HG03280 (cell line): Measurements from ENCODE around the gene STK24.

Experiments
- ATAC-seq: cut with Tn5 transposase; IDR thresholded peaks from one replicate; pipeline ENCODE4 v1.9.1; 2021; ENCODE audit warnings: mild to moderate bottlenecking, moderate library complexity; ENCODE audit not compliant: unreplicated experiment

STK24 gene

DNA sequence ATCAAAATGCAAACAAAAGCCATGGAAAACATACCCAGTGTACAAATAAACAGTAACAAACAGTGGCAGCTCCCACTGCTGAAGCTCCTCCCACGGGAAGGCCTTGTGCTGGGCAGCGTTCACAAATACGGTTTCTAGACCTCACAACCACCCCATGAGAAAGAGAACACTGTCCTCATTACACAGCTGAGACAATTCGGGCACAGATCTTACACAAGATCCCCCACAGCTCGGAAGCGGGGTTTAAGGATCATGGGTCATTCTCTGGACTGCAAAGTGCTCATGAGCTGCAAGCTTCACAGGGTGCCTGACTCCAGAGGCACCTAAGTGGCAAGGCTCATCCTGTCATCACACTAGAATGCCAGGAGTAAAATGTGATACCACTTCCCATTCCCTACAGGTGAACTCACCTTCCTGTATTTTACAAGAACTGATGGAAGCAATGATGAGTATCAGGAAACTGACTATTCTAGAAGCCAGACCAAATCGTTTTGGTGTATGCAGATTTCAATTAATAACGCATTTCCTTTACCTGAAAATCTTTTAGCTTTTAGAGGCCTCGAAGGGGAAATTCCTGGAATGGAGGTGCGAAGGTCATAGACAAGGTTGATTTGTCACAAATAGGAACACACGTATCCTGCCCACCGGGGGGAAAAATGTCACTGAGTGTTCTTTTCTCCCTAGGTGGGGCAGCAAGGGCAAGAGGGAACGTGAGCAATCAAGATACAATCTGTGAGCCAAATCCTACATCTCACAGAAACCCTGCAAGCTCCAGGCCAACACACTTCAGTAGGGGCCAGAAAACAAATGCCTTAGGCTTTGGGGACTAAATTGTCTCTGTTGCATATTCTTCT is 41.2 kb downstream of the STK24 start:
- ATAC-seq: no peak

DNA sequence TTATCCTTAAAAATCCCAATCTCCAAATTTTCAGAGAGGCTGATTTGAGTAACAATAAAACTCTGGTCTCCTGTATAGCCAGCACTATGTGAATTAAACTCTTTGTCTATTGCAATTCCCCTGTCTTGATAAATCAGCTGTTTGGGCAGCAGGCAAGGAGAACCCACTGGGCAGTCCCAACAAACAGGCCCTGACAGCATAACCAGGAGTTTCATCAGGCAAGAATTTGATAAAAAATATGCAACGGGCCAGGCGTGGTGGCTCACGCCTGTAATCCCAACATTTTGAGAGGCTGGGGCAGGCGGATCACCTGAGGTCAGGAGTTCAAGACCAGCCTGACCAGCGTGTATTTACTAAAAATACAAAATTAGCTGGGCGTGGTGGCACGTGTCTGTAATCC is 42.1 kb downstream of the STK24 start:
- no peak for ATAC-seq

DNA sequence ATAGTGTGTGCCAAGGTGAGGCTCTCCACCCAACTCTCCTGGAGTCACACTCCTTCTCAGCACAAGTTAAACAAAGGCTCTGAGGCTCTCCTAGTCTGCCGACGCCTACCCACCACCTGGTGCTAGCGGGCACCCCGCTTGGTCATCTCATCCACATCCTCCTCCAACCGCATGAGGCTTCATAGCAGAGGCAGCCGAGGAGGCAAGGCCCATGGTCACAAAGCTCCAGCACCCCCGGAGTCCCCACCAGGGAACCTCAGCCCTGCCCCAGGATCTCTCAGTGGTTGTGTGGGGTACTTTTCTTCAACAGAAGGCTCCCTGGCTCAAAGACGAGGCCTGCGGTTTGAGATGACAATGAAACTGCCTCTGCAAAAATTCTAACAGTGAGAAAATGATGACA is 43.0 kb downstream of the STK24 start:
- no peak for ATAC-seq

DNA sequence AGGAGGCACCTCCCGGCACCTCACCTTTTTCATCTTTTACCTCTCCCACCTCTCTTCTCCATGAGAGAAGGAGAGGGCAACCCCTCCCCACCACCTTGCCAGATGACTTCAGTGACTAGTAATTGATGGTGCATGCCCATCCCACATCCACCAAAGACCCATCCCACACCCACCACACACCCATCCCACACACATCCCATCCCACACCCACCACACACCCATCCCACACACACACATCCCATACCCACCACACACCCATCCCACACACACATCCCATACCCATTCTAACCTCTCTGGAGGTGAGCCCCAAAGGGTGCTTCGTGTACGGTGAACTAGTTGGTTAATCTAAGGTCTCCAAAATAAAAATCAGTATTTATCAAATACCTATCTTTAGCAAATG is 44.7 kb downstream of the STK24 start:
- ATAC-seq: no peak

DNA sequence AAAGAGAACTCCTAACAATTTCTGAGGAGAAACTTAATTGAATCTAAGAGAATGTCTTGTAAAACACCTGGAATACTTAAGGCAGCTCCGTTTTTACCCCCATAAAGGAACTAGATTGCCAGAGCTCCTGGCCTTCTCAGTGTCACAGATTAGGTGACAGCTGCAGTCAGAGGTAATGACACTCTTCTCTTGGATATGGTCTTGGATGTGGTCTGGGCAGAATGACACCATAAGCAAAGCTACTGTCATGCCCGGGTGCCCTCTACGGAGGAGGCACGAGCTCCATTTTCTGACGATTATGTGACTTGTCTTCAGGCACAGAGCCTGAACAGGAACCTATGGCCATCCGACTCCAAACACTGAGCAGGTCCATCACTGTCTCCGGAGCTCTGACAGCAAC is 46.7 kb downstream of the STK24 start:
- ATAC-seq: no peak

DNA sequence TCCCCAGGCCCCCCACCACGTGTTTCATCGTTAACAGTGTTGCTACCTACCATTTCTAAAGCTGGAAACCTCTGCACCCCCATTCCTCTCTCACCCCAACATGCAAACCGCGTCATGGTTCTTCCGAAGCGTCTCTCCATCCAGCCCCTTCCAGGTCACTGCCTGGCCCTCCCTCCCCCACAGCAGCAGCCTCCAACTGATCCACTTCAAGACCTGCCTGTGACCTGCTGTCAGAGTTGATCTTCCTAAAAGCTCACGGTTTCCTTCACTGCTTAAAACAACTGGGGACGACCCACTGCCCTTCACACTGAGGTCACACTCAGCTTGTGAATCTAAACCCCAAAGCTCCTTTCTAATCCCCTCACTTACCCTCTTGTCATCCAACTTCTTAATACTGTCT is 47.7 kb downstream of the STK24 start:
- no peak for ATAC-seq

DNA sequence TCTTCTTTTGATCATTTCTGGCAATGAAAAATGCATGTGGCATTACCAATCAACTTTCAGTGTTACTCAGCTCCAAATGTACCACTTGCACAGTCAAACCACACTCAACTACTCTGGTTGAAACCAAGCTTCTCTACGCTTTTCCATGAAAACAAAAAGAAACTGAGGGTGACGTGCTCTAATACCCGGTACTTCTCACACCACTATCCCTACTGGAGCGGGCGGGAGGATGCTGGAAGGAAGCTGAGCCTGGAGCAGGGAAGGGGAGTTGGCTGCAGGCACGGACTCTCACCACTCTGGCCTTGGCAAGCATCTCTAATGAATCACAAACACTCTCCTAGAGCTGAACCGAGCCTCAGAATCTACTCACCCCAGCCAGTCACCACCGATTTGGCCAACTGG is 48.2 kb downstream of the STK24 start:
- no peak for ATAC-seq

DNA sequence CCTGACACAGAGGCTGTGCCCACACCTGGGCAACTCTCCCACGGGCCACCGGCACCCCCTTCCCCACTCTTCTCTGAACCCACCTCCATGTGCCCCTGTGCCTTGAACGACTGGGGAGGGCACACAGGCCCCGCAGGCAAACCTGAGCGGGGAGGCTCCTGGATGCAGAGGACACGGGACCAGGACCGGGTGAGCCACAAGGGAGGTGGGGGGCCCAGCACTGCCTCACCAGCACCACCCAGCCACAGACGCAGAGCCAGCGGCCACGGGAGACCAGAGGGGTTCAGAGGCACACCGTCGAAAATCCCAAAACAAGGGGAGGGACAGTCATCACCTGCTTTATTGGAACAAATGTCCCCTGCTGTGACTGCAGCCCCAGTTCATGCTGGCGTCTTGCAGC is 49.4 kb downstream of the STK24 start:
- ATAC-seq: no peak

DNA sequence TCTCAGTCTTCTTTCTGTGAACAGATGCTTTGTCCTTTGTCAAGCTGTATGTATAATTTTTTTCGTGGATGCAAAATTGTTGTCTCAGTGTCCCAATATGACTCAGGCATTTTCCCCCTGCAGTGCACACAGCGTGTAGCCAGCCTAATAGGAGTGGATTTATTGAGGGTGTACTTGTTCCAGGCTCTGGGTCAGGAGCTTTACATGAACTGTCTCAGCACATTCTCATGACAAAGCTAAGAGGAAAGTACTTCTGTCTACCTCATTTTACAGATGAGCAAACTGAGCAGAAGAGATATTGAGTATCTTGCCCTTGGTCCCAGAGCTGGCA is 50.8 kb downstream of the STK24 start:
- ATAC-seq: no peak

DNA sequence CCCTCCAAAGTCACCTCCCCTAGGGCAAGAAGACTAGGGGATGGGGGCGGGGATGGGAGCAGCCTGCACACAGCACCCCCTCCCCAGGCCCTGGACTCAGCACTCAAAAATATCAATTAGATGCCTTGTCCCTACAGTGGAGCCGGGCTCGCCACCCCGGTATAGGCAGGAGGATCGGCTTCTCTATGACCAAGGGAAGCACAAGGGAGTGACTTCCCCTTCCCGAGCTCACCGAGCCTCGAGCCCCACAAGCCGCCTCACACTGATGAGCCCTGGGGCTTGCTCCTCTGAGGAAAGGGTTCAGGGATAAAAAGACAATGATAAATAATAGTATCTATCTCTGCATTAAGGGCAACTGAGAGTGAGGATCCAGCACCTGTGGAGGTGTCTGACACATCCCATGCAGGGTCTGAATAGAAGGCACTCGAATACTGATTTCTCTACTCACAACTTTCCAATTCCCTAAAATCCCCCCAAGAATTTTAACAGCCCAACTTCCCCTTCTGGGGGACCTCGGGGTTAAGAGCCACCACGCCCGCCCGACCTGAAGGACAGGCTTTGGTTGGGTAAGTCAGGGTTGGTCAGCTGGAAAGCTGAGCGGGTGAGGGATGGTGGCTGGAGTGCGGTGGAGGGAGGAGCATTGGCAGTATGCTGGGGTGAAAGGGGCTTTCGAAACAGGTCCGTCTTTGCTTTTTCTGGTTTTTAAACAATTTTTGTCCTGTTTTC is 51.3 kb downstream of the STK24 start:
- no peak for ATAC-seq

DNA sequence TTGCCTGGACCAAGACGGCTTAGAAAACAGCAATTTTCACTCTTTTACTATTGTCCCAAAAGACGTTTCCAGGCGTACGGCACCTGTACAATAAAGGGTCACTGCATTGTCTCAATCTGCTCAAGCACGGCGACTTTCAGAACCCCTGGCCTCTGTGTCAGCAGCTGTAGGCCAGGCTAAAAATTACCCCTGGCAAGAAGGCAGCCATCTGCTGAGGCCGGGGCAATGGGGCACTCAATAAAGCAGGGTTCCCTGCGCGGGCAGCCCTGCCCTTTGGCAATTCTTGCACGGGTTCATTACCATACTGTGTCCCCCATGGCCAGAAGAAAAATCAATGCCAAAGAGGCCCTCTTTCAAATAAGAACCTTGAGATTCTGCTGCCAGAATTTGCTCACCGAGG is 52.1 kb downstream of the STK24 start:
- no peak for ATAC-seq

DNA sequence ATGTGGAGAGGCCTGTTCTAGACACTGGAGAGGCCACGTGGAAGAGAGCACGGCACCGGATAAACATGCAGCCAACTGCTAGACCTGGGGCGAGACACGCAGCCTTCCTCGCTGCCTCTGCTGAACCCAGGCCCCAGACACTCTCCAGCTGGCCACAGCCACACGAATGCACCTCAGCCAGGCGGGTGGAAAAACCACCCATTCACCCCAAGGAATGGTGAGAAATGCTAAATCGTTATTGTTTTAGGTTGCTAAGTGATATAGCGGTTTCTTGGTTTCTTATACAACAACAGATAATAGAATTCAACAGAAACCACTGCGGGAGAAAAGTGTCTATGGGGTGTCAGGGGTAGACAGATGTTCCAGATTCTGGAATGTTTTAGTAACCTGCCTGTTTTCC is 52.5 kb downstream of the STK24 start:
- ATAC-seq: no peak

DNA sequence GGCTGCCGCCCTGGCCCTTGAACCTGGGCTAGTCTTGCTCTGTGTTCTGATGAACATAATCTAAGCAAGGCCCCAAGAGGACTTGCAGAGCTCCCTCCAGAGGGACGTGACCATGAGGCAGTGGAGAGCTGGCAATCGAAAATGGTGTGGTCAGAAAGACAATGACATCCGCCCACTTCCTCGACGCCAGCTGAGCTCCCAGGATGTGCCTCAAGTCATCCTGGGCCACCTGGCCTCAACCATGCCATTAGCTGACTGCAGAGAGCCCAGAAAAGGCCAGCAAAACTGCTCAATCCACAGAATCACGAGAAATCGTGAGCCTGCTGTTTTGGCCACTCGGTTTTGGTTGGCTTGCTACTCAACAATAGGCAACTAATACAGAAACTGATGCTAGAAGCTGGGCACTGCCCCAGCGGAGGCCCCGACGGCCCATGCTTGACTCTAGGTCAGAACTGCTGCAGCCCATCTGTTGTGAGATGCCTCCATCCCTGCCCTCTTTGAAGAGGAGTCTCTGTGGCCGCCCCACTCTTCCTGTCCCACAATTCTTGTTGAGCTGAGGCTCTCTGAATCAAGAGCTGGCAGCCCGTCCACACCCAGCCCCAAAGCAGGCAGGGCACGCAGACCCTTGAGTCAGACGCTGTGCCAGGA is 53.3 kb downstream of the STK24 start:
- peak; percentile 45 for ATAC-seq

DNA sequence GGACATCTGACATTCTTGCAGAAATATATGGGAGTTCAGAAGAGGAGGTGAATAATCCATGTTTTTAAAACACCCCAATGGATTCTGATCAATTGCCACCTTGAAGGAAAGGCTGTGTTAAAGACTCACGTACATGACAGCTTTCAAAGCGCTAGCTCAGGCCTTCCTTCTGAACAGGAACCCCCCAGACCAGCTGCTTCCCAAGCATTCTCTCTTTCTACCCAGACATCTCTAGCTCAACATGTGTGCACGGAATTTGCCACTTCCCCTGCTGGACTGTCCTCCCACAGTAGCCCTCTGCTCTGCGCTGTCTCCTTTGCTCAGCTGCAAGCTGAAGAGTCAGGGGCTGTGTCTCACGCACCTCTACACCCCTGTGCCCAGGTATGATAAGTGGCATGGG is 54.5 kb downstream of the STK24 start:
- ATAC-seq: no peak

DNA sequence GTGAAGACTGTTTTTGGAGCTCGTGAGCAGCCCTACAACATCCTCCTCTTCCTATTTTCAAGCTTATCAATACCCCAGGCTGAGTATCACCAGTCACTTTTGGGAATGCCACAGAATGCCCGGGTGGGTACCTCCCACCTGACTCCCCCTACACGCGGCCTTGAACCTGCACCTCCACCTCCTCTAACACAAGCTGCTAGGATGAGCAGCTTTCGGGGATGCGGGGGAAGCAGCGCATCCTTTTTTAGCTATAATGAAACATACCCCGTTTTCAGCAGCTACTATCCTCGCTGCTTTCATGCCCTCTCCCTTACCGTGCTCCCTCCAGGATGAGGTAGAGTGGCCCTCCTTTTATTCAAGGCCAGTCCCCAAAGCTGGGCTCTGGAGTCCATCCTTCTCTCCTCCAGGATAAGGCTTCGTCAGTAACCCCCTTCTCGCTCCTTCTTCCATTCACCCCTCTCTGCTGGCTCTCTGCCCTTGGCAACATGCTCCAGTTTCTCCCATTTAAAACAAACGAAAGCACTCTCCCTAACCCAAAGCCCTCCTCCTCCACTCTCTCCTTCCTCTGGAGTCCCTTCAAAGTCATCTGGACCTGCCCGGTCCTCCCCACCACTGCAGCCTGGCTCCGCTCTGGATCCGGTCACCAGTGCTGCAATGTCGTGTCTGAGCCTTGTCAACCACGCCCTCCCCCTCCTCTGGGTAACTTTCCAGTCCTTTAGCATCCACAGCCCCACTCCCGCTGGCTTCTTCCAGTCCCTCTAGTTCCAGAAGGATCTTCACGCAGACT is 55.3 kb downstream of the STK24 start:
- ATAC-seq: no peak

DNA sequence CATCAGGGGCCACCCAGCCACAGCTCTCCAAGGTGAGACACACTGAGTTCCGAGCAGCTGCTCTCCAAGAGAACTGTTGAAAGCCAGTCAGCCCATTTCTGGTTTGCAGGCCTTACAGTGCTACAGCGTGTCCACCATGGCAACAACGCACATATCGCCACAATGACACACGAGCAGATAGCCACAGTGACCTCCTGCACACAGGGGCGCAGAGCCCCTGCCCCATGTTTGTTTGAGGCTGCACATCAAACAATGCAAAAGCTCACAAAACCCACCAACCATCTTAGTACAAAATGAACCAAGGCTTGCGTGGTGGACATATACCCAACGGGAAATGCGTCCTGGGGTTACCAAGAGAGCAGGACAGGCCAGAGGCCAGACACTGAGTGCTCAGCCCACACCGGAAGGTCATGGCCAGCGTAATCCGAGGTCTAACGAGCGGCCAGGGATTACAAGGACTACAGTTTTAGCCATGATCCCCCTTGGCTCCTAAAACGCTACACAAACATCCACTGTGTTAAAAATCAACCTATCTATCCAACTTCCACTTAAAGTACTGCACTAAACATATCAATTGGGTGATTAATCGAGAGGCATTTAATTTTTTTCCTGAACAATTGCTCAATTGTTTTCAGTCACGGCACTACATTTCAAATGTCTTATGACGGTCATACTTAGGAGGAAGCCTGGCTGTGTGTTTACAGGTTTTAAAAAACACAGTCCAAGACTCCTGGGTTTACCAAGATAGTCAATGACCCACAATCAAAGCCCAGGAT is 56.0 kb downstream of the STK24 start:
- no peak for ATAC-seq

DNA sequence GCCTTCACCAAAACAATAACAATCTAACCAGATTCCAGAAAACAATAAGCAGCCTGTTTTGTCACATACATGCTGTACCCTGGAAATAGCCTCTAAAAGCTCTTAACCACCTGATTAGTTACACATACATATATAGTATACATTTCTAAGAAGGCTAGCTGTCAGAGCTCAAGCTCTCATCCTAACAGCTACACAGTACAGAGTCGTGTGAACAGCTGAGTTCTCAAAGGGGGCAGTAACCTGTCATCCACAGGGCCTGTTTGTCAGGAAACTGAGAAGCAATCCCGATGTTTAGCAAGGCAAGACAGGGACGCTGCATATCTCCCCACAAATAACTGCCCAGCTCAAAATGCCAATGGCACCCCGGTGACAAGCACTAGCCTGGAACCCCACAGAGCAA is 56.9 kb downstream of the STK24 start:
- ATAC-seq: no peak

DNA sequence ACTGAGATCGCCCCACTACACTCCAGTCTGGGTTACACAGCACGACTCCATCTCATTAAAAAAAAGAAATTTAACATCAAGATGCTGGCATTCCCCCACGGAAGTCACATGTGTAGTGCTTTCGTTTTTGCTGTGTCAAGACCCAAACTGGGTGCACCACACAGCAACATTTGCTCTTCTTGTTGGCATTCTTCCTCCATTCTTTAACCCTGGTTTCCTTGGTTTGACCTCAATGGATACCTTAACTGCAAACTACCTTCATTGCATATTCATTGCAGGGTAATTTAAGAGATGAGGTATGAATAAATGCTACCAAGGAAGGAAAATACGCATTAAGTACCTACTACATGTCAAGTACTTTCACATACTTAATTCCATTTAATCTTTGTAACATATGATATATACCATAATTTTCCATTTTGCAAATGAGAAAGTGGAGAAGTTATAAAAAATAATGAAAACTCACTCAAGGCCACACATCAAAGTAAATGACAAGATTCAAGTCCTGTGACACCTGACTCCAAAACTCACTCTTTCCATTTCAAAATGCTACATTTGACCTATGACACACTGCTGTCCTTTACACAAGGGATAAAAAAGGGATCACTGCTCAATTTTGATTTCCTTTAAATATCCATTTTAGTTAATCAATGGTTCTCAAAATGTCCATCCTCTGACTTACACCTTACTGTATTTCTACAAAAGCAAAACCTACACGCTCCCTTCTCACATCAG is 59.2 kb downstream of the STK24 start:
- no peak for ATAC-seq

DNA sequence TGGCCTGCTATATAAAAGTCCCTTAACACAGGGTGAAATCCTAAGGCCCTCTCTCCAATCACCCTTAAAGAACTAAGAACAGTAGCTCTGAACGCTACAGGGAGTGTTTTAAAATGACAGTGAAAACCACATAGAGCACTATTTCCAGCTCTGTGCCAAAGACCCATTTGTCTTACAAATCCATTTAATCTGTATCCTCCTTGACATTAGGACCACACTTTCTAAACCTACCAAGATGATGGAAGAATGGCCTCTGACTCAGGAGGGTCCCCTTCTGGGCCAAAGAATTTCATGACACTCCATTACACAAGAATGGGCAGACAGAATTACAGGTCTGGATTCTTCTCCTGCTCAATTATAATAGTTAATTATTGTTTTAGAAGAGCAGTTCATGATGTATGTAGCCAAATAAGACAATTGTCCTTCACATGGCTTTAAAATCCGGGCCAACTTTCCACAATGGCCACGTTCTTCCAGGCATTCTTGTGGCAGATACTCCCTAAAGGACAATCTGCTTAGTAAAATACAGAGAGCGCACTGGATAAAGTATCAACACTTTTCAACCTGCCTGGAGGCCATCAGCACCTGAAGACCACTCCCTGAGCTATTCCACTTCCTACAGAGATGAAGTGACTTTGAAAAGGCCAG is 61.0 kb downstream of the STK24 start:
- no peak for ATAC-seq
